ENCODE measurements around the gene SMG1.
A peak's percentile ranks its signal among the peaks of the same experiment; 100 is the strongest.

SMG1 gene

GRCh38 chr16:18842565-18842964 lies 83.6 kb downstream of the SMG1 start:
- no peak for DNase-seq

GRCh38 chr16:18841833-18842525 lies 84.2 kb downstream of the SMG1 start:
- no peak for DNase-seq

- DNase-seq = no peak
Measured at GRCh38 chr16:18839555-18839954, 86.7 kb downstream of the SMG1 start.

GRCh38 chr16:18836702-18837101 lies 89.5 kb downstream of the SMG1 start:
- no peak for DNase-seq

- DNase-seq = no peak
Measured at GRCh38 chr16:18834864-18835263, 91.3 kb downstream of the SMG1 start.

- no peak for DNase-seq
Measured at GRCh38 chr16:18833707-18834505, 92.3 kb downstream of the SMG1 start.

GRCh38 chr16:18832613-18833012 lies 93.6 kb downstream of the SMG1 start:
- no peak for DNase-seq

- no peak for DNase-seq
Measured at GRCh38 chr16:18832006-18832405, 94.2 kb downstream of the SMG1 start.

GRCh38 chr16:18829251-18829650 lies 97.0 kb downstream of the SMG1 start:
- DNase-seq = no peak

GRCh38 chr16:18827890-18828289 lies 98.3 kb downstream of the SMG1 start:
- no peak for DNase-seq

- no peak for DNase-seq
Measured at GRCh38 chr16:18816286-18816685, 109.9 kb downstream of the SMG1 start.

GRCh38 chr16:18811925-18812324 lies 114.3 kb downstream of the SMG1 start:
- DNase-seq = no peak

- DNase-seq = no peak
Measured at GRCh38 chr16:18809165-18809564, 117.0 kb downstream of the SMG1 start.

GRCh38 chr16:18805257-18805773 lies 120.9 kb downstream of the SMG1 start:
- DNase-seq = no peak

- no peak for DNase-seq
Measured at GRCh38 chr16:18804540-18804939, 121.7 kb downstream of the SMG1 start.

- no peak for DNase-seq
Measured at GRCh38 chr16:18803569-18804462, 122.4 kb downstream of the SMG1 start.

- DNase-seq = no peak
Measured at GRCh38 chr16:18802767-18803343, 123.4 kb downstream of the SMG1 start.

GRCh38 chr16:18801145-18801972 lies 124.8 kb downstream of the SMG1 start, which contains the start of gene ARL6IP1:
Gene ARL6IP1, minus strand, starts transcription at chr16:18801549. Its CDS starts 83 bp downstream, at chr16:18801466.
- DNase-seq = peak; percentile 98 to 99

GRCh38 chr16:18800775-18801144 lies 125.4 kb downstream of the SMG1 start:
- DNase-seq = no peak

- no peak for DNase-seq
Measured at GRCh38 chr16:18800293-18800692, 125.9 kb downstream of the SMG1 start.

GRCh38 chr16:18799500-18799899 lies 126.7 kb downstream of the SMG1 start:
- no peak for DNase-seq

GRCh38 chr16:18797746-18798145 lies 128.5 kb downstream of the SMG1 start:
- DNase-seq = no peak

All from NCI-H2081 (cell line).